ENCODE data around the gene GRK3.

The GRK3 gene

DNA sequence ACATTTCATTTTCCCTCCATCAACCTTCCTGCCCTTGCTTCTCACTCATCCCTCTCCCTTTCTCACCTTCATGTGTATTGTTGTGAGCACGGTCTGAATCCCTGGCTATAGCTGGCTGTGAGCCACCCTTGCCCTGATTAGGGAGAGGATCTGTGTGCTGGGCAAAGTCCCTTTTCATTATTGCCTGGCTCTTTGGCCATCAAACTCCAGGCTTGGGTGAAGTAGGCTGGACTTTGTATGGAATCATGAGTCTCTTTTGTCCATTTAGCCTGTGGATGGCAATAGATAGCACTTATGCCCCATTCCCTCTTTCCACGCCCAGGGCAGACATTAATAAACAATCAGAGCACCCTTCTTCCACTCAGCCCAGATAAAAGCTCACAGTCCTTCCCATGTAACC, 184.2 kb downstream of the GRK3 start:
- Histone ChIP-seq H3K79me2 (ENCODE audit: insufficient read depth, low read length) (no peaks in the 10 kb centered on the region), H2AFZ (ENCODE audit: low read length) (no peak overlapping the region), H3K4me2 (ENCODE audit: low read length) (no peak overlapping the region), H3K9ac (ENCODE audit: low read length) (no peak overlapping the region), H3K4me1 (ENCODE audit: insufficient read depth, low read length, severe bottlenecking) (no peaks in the 10 kb centered on the region), H3K27me3 (ENCODE audit: insufficient read depth, low read length) (no peaks in the 10 kb centered on the region; the same call in 1 of the 2 replicates), H3K36me3 (ENCODE audit: insufficient read depth, low read length) (no peaks in the 10 kb centered on the region), H4K20me1 (ENCODE audit: insufficient read depth, low read length) (no peaks in the 10 kb centered on the region), H3K9me2 (ENCODE audit: low read depth, low read length) (no peaks in the 10 kb centered on the region), H3K9me3 (ENCODE audit: low read length) (no peaks in the 10 kb centered on the region), H3F3A (ENCODE audit: insufficient read depth, low read length) (no peaks in the 10 kb centered on the region), H3K4me3 (ENCODE audit: low read depth, low read length, poor library complexity, severe bottlenecking) (no peak overlapping the region), H3K27ac (ENCODE audit: low read depth, low read length, poor library complexity, severe bottlenecking) (no peak overlapping the region)
- no peak for TF ChIP-seq EZH2 (IDR thresholded peaks at IDR 0.05; ENCODE audit: borderline replicate concordance, low read length)
- TF ChIP-seq, protein P1, sequence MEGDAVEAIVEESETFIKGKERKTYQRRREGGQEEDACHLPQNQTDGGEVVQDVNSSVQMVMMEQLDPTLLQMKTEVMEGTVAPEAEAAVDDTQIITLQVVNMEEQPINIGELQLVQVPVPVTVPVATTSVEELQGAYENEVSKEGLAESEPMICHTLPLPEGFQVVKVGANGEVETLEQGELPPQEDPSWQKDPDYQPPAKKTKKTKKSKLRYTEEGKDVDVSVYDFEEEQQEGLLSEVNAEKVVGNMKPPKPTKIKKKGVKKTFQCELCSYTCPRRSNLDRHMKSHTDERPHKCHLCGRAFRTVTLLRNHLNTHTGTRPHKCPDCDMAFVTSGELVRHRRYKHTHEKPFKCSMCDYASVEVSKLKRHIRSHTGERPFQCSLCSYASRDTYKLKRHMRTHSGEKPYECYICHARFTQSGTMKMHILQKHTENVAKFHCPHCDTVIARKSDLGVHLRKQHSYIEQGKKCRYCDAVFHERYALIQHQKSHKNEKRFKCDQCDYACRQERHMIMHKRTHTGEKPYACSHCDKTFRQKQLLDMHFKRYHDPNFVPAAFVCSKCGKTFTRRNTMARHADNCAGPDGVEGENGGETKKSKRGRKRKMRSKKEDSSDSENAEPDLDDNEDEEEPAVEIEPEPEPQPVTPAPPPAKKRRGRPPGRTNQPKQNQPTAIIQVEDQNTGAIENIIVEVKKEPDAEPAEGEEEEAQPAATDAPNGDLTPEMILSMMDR (IDR thresholded peaks at IDR 0.05; ENCODE audit: low read length), result no peak

- Histone ChIP-seq H3K27me3 (ENCODE audit: insufficient read depth, low read length) (no peaks in the 10 kb centered on the region; the same call in 1 of the 2 replicates), H4K20me1 (ENCODE audit: insufficient read depth, low read length) (no peaks in the 10 kb centered on the region), H3K9me3 (ENCODE audit: low read length) (no peaks in the 10 kb centered on the region), H3K9me2 (ENCODE audit: low read depth, low read length) (no peaks in the 10 kb centered on the region), H3K79me2 (ENCODE audit: insufficient read depth, low read length) (no peaks in the 10 kb centered on the region), H2AFZ (ENCODE audit: low read length) (no peak overlapping the region), H3K9ac (ENCODE audit: low read length) (no peak overlapping the region), H3K4me3 (ENCODE audit: low read depth, low read length, poor library complexity, severe bottlenecking) (no peak overlapping the region), H3K4me2 (ENCODE audit: low read length) (no peak overlapping the region), H3F3A (ENCODE audit: insufficient read depth, low read length) (no peaks in the 10 kb centered on the region), H3K27ac (ENCODE audit: low read depth, low read length, poor library complexity, severe bottlenecking) (no peak overlapping the region), H3K4me1 (ENCODE audit: insufficient read depth, low read length, severe bottlenecking) (no peaks in the 10 kb centered on the region), H3K36me3 (ENCODE audit: insufficient read depth, low read length) (no peaks in the 10 kb centered on the region)
- TF ChIP-seq, protein P1 (IDR thresholded peaks at IDR 0.05; ENCODE audit: low read length), result no peak
Observed at GRCh38 chr22:25749420-25750169, 185.1 kb downstream of the GRK3 start.

GRCh38 chr22:25750569-25751173, 186.2 kb downstream of the GRK3 start:
- no peaks in the 10 kb centered on the region; the same call in 1 of the 2 replicates for H3K27me3 ChIP-seq (ENCODE audit: insufficient read depth, low read length)
- no peak overlapping the region for H3K4me2 ChIP-seq (ENCODE audit: low read length)
- no peaks in the 10 kb centered on the region for H3K79me2 ChIP-seq (ENCODE audit: insufficient read depth, low read length)
- H4K20me1 ChIP-seq (ENCODE audit: insufficient read depth, low read length), result no peaks in the 10 kb centered on the region
- TF ChIP-seq EZH2 (IDR thresholded peaks at IDR 0.05; ENCODE audit: borderline replicate concordance, low read length), result no peak
- TF ChIP-seq, protein P1 (IDR thresholded peaks at IDR 0.05; ENCODE audit: low read length), result no peak
- H3F3A ChIP-seq (ENCODE audit: insufficient read depth, low read length), result no peaks in the 10 kb centered on the region
- no peak overlapping the region for H3K27ac ChIP-seq (ENCODE audit: low read depth, low read length, poor library complexity, severe bottlenecking)
- no peaks in the 10 kb centered on the region for H3K9me3 ChIP-seq (ENCODE audit: low read length)
- no peaks in the 10 kb centered on the region for H3K36me3 ChIP-seq (ENCODE audit: insufficient read depth, low read length)
- H3K9ac ChIP-seq (ENCODE audit: low read length), result no peak overlapping the region
- no peak overlapping the region for H3K4me3 ChIP-seq (ENCODE audit: low read depth, low read length, poor library complexity, severe bottlenecking)
- H2AFZ ChIP-seq (ENCODE audit: low read length), result no peak overlapping the region
- no peaks in the 10 kb centered on the region for H3K4me1 ChIP-seq (ENCODE audit: insufficient read depth, low read length, severe bottlenecking)
- no peaks in the 10 kb centered on the region for H3K9me2 ChIP-seq (ENCODE audit: low read depth, low read length)
